CD4-positive, alpha-beta memory T cell (primary cell): ENCODE data around the gene TUT4. TPM values are rescaled to one million over a fixed set of nuclear protein-coding genes. Genes with fewer than 3 reads are reported as not detected.

Experiments used
- CTCF ChIA-PET: fragments of 350-600 bp; sonication (Branson Sonifier 250); formaldehyde crosslinking; loops from one replicate; lab custom pipeline; 2021; ENCODE audit warnings: inconsistent platforms; ENCODE audit not compliant: partially characterized antibody; lab: Charles Lee
- POLR2A ChIA-PET: fragments of 350-600 bp; sonication (Branson Sonifier 250); formaldehyde crosslinking; loops from one replicate; lab custom pipeline; 2021; ENCODE audit not compliant: partially characterized antibody; lab: Charles Lee
- DNase-seq, 5 donors: peaks; one replicate each; pipeline versions ENCODE4 v3.0.0 to v3.0.0-alpha.2; 2020 to 2022; ENCODE audit warnings: mixed read lengths in 1 of 5
- H3K27ac ChIP-seq: one replicate; pipeline ENCODE4 v1.7.0; 2013; ENCODE audit warnings: low read depth, low read length
- H3K27me3 ChIP-seq: 2 replicates; pipeline ENCODE4 v1.7.0; 2013; ENCODE audit warnings: mild to moderate bottlenecking, low read length, moderate library complexity; ENCODE audit not compliant: insufficient read depth
- H3K36me3 ChIP-seq: 2 replicates; pipeline ENCODE4 v1.7.0; 2013; ENCODE audit warnings: mild to moderate bottlenecking, low read length, moderate library complexity; ENCODE audit not compliant: insufficient read depth
- H3K4me1 ChIP-seq: 2 replicates; pipeline ENCODE4 v1.7.0; 2013; ENCODE audit warnings: mild to moderate bottlenecking, low read length, moderate library complexity; ENCODE audit not compliant: insufficient read depth
- H3K4me3 ChIP-seq, 2 donors: one replicate each; pipeline ENCODE4 v1.7.0; 2013; ENCODE audit warnings: low read length in 2 of 2, mild to moderate bottlenecking in 1 of 2
- H3K9me3 ChIP-seq, 2 donors: one replicate each; pipeline ENCODE4 v1.7.0; 2013; ENCODE audit warnings: low read length in 2 of 2, control low read depth in 1 of 2; ENCODE audit not compliant: control insufficient read depth in 1 of 2
- H3K27ac Mint-ChIP-seq, 7 donors: one replicate each; pipeline ENCODE4 v1.8.0; 2020 to 2021; ENCODE audit warnings: mixed read lengths in 7 of 7, mild to moderate bottlenecking in 6 of 7, inconsistent platforms in 3 of 7, moderate library complexity in 3 of 7
- H3K27me3 Mint-ChIP-seq, 2 donors: one replicate each; pipeline ENCODE4 v1.8.0; 2020 to 2021; ENCODE audit warnings: mixed read lengths in 2 of 2
- H3K36me3 Mint-ChIP-seq, 2 donors: one replicate each; pipeline ENCODE4 v1.8.0; 2020 to 2021; ENCODE audit warnings: mixed read lengths in 2 of 2, inconsistent platforms in 1 of 2, mild to moderate bottlenecking in 1 of 2
- H3K4me1 Mint-ChIP-seq, 4 donors: one replicate each; pipeline ENCODE4 v1.8.0; 2020 to 2021; ENCODE audit warnings: mixed read lengths in 4 of 4, mild to moderate bottlenecking in 1 of 4
- H3K4me3 Mint-ChIP-seq, 8 donors: one replicate each; pipeline ENCODE4 v1.8.0; 2020 to 2021; ENCODE audit warnings: mixed read lengths in 8 of 8, mild to moderate bottlenecking in 7 of 8, moderate library complexity in 6 of 8, inconsistent platforms in 3 of 8
- H3K9me3 Mint-ChIP-seq, 8 donors: one replicate each; pipeline ENCODE4 v1.8.0; 2020 to 2021; ENCODE audit warnings: mixed read lengths in 8 of 8, mild to moderate bottlenecking in 5 of 8, inconsistent platforms in 3 of 8, moderate library complexity in 1 of 8
- intact Hi-C: fragments of 100-400 bp; cut with micrococcal nuclease; formaldehyde crosslinking; loops from one replicate; pipeline ENCODE4 v1.15.1; 2023
- polyA plus RNA-seq, 2 donors: library from polyadenylated mRNA; unstranded; fragments of 300-500 nt; fragmentation: Illumina TruSeq; gene quantifications; one replicate each; pipeline ENCODE4 v1.2.3, GENCODE V29; 2021
- total RNA-seq, 2 experiments: library from RNA; stranded (reverse); gene quantifications; one replicate each; pipeline ENCODE4 v1.2.3, GENCODE V29; 2021

The TUT4 gene
- total and polyA plus RNA-seq, 4 experiments from 2014 or later: 22.4 to 159 (median 96.8) TPM

DNA sequence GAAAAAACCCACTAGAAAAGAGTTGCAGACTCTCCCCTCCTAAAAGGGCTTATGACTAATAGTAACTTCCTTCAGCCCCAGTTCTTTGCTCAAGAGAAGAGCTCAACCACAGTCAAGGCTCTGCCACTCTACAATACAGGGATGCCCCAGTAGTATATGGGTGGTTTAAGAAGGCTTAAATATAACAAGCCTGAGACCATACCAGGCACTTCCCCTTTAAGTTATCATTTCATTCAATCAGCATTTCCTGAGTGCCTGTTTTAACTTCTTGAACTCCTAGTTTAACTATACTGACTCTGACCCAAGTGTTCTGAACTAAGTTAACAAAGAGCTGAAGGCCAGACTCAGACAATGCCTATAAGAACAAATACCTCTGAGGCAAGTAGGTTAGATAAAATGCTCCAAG, 128.7 kb downstream of the TUT4 start:
- Mint-ChIP-seq H3K9me3 (no peaks in the 10 kb centered on the region), H3K4me3 (peak overlapping the region; percentile 66 to 83 (median 74)), H3K27me3 (no peaks in the 10 kb centered on the region), H3K36me3 (peaks cover 20 to 33% of the 10 kb centered on the region in 2 donors), H3K27ac (peak overlapping the region; percentile 91 to 99 (median 94)), H3K4me1 (peaks cover 38 to 49% (median 46%) of the 10 kb centered on the region in 4 donors)
- DNase-seq: peak; percentile 65 to 86 (median 71)
- H3K4me3 ChIP-seq: peak overlapping the region in 1 of 2 donors; percentile 4
- intact Hi-C loops: loop anchor here (1.0 to 5.0 kb wide), 6 partner anchors 20 to 263 kb away; partner anchors contain the start of genes CC2D1B, GPX7, ORC1 and PRPF38A
- ChIA-PET POLR2A (interaction anchor here (0.7 to 3.2 kb wide), 23 partner anchors 10 to 302 kb away, joined by 3 to 74 read pairs (median 6); partner anchors contain the start of genes CC2D1B, COA7, ORC1 and PRPF38A), CTCF (interaction anchor here (0.8 to 2.4 kb wide), 12 partner anchors 10 to 279 kb away, joined by 3 to 11 read pairs (median 3); partner anchors contain the start of genes ORC1, PRPF38A and SHISAL2A)
- H3K36me3 ChIP-seq: peaks cover 7% of the 10 kb centered on the region
- no peaks in the 10 kb centered on the region for H3K27me3 ChIP-seq
- peak overlapping the region; percentile 53 for H3K27ac ChIP-seq
- peaks cover 57% of the 10 kb centered on the region for H3K4me1 ChIP-seq
- no peaks in the 10 kb centered on the region for H3K9me3 ChIP-seq

GRCh38 chr1:52423771-52424170, 129.1 kb downstream of the TUT4 start:
- peaks cover 7% of the 10 kb centered on the region for H3K36me3 ChIP-seq
- POLR2A ChIA-PET: interaction anchor here (0.6 to 3.2 kb wide), 24 partner anchors 9 to 303 kb away, joined by 3 to 74 read pairs (median 6); partner anchors contain the start of genes CC2D1B, COA7, ORC1 and PRPF38A
- no peaks in the 10 kb centered on the region for H3K9me3 ChIP-seq
- Mint-ChIP-seq H3K36me3 (peaks cover 19 to 33% of the 10 kb centered on the region in 2 donors), H3K27me3 (no peaks in the 10 kb centered on the region), H3K27ac (peak overlapping the region; percentile 91 to 99 (median 94)), H3K4me3 (peak overlapping the region; percentile 66 to 83 (median 74)), H3K9me3 (no peaks in the 10 kb centered on the region), H3K4me1 (peaks cover 38 to 54% (median 47%) of the 10 kb centered on the region in 4 donors)
- DNase-seq: peak; percentile 77 to 94 (median 83)
- H3K4me1 ChIP-seq: peaks cover 60% of the 10 kb centered on the region
- CTCF ChIA-PET: interaction anchor here (0.9 to 2.4 kb wide), 11 partner anchors 11 to 280 kb away, joined by 3 to 11 read pairs (median 3); partner anchors contain the start of genes ORC1, PRPF38A and SHISAL2A
- intact Hi-C loops: loop anchor here (1.0 to 5.0 kb wide), 6 partner anchors 19 to 264 kb away; partner anchors contain the start of genes CC2D1B, GPX7, ORC1 and PRPF38A
- H3K27me3 ChIP-seq: no peaks in the 10 kb centered on the region
- peak overlapping the region; percentile 53 for H3K27ac ChIP-seq
- peak overlapping the region in 1 of 2 donors; percentile 4 for H3K4me3 ChIP-seq

- Mint-ChIP-seq H3K4me1 (peaks cover 40 to 60% (median 50%) of the 10 kb centered on the region in 4 donors), H3K27ac (peak overlapping the region in 6 of 7 donors; percentile 38 to 90 (median 65)), H3K9me3 (no peaks in the 10 kb centered on the region), H3K36me3 (peaks cover 23 to 37% of the 10 kb centered on the region in 2 donors), H3K4me3 (peak overlapping the region in 1 of 8 donors; percentile 50), H3K27me3 (no peaks in the 10 kb centered on the region)
- no peak for DNase-seq
- H3K4me1 ChIP-seq: peaks cover 61% of the 10 kb centered on the region
- POLR2A ChIA-PET: interaction anchor here (0.6 to 3.2 kb wide), 21 partner anchors 10 to 303 kb away, joined by 3 to 74 read pairs (median 7); partner anchors contain the start of genes CC2D1B, COA7, ORC1 and PRPF38A
- CTCF ChIA-PET: interaction anchor here (0.9 to 2.4 kb wide), 8 partner anchors 12 to 261 kb away, joined by 3 to 11 read pairs (median 3); partner anchors contain the start of genes ORC1, PRPF38A and SHISAL2A
- H3K9me3 ChIP-seq: no peaks in the 10 kb centered on the region
- H3K27ac ChIP-seq: no peak overlapping the region
- no peaks in the 10 kb centered on the region for H3K27me3 ChIP-seq
- H3K36me3 ChIP-seq: peaks cover 7% of the 10 kb centered on the region
- no peak overlapping the region for H3K4me3 ChIP-seq
- intact Hi-C loops: loop anchor here (5.0 kb wide), 1 partner anchor 264 kb away; no protein-coding TSS in a partner anchor
These were observed 129.8 kb downstream of the TUT4 start for GRCh38 chr1:52423055-52423454.

- peak overlapping the region in 6 of 7 donors; percentile 19 to 78 (median 33) for H3K27ac Mint-ChIP-seq
- H3K36me3 Mint-ChIP-seq: peaks cover 25 to 46% of the 10 kb centered on the region in 2 donors
- intact Hi-C loops: loop anchor here (5.0 kb wide), 1 partner anchor 267 kb away; no protein-coding TSS in a partner anchor
- peaks cover 32 to 55% (median 42%) of the 10 kb centered on the region in 4 donors for H3K4me1 Mint-ChIP-seq
- Histone ChIP-seq H3K9me3 (no peaks in the 10 kb centered on the region), H3K4me1 (peaks cover 51% of the 10 kb centered on the region), H3K36me3 (peaks cover 21% of the 10 kb centered on the region), H3K27ac (no peak overlapping the region), H3K4me3 (no peak overlapping the region), H3K27me3 (no peaks in the 10 kb centered on the region)
- ChIA-PET CTCF (no interaction called here), POLR2A (no interaction called here)
- H3K9me3 Mint-ChIP-seq: no peaks in the 10 kb centered on the region
- H3K4me3 Mint-ChIP-seq: no peak overlapping the region
- DNase-seq: no peak
- no peaks in the 10 kb centered on the region for H3K27me3 Mint-ChIP-seq
These were observed 132.2 kb downstream of the TUT4 start for GRCh38 chr1:52420713-52421112.

DNA sequence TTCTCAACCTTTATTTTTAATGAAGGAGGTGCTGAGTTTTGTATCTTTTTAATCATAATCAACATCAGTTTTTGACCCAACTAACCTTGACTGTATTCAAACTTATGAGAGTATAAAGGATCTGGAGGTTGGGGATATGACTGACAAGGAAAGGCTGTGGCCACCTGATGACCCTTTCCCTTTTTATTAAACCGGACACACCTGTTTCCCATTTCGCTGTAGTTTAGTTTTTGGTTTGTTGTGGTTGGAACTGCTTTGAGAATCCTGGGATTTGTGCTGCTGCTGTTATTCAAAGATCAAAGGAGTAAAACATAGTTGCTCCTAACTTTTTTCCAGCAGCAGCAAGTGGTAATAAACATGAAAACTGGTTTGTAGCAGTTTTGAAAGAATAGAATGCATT, 136.1 kb downstream of the TUT4 start:
- intact Hi-C loops: no loop called here
- Mint-ChIP-seq H3K9me3 (no peaks in the 10 kb centered on the region), H3K4me1 (peaks cover 10 to 25% (median 17%) of the 10 kb centered on the region in 4 donors), H3K4me3 (no peak overlapping the region), H3K36me3 (peaks cover 54 to 71% of the 10 kb centered on the region in 2 donors), H3K27ac (peak overlapping the region in 1 of 7 donors; percentile 37), H3K27me3 (no peaks in the 10 kb centered on the region)
- DNase-seq: no peak
- Histone ChIP-seq H3K27me3 (no peaks in the 10 kb centered on the region), H3K27ac (no peak overlapping the region), H3K4me1 (peaks cover 17% of the 10 kb centered on the region), H3K36me3 (peaks cover 58% of the 10 kb centered on the region), H3K9me3 (no peaks in the 10 kb centered on the region), H3K4me3 (no peak overlapping the region)
- ChIA-PET CTCF (no interaction called here), POLR2A (interaction anchor here (0.7 kb wide), 1 partner anchor 11 kb away, joined by 3 read pairs; no protein-coding TSS in a partner anchor)

GRCh38 chr1:52414942-52415341, 137.9 kb downstream of the TUT4 start:
- CTCF ChIA-PET: interaction anchor here (0.7 kb wide), 1 partner anchor 1565 kb away, joined by 3 read pairs; no protein-coding TSS in a partner anchor
- Mint-ChIP-seq H3K9me3 (no peaks in the 10 kb centered on the region), H3K4me1 (peaks cover 10 to 26% (median 18%) of the 10 kb centered on the region in 4 donors), H3K4me3 (no peak overlapping the region), H3K36me3 (peaks cover 66 to 79% of the 10 kb centered on the region in 2 donors), H3K27ac (peak overlapping the region in 1 of 7 donors; percentile 31), H3K27me3 (no peaks in the 10 kb centered on the region)
- POLR2A ChIA-PET: interaction anchor here (0.6 to 2.8 kb wide), 2 partner anchors 10 to 335 kb away, joined by 5 to 9 read pairs; partner anchors contain the start of genes ORC1 and PRPF38A
- H3K9me3 ChIP-seq: no peaks in the 10 kb centered on the region
- peaks cover 12% of the 10 kb centered on the region for H3K4me1 ChIP-seq
- H3K4me3 ChIP-seq: no peak overlapping the region
- no peaks in the 10 kb centered on the region for H3K27me3 ChIP-seq
- peaks cover 65% of the 10 kb centered on the region for H3K36me3 ChIP-seq
- no peak overlapping the region for H3K27ac ChIP-seq
- intact Hi-C loops: no loop called here
- DNase-seq: no peak
